Stimulated activated CD8-positive, alpha-beta memory T cell treated with anti-CD3 and anti-CD28 coated beads, Interleukin-12 subunit alpha, Interleukin-12 subunit beta, amount 100 ng/mL, for 1 hour (primary cell): ENCODE data around the gene TNIP2.
"Not testable (repeated sequence)": the region's sequence is repeated elsewhere in the genome, so short reads cannot be mapped to it uniquely, and the experiment has no call there.

ENCODE experiments used
- DNase-seq: peaks from one replicate; pipeline ENCODE4 v3.0.0-alpha.2; 2020; ENCODE audit warnings: low read depth

Gene TNIP2

DNA sequence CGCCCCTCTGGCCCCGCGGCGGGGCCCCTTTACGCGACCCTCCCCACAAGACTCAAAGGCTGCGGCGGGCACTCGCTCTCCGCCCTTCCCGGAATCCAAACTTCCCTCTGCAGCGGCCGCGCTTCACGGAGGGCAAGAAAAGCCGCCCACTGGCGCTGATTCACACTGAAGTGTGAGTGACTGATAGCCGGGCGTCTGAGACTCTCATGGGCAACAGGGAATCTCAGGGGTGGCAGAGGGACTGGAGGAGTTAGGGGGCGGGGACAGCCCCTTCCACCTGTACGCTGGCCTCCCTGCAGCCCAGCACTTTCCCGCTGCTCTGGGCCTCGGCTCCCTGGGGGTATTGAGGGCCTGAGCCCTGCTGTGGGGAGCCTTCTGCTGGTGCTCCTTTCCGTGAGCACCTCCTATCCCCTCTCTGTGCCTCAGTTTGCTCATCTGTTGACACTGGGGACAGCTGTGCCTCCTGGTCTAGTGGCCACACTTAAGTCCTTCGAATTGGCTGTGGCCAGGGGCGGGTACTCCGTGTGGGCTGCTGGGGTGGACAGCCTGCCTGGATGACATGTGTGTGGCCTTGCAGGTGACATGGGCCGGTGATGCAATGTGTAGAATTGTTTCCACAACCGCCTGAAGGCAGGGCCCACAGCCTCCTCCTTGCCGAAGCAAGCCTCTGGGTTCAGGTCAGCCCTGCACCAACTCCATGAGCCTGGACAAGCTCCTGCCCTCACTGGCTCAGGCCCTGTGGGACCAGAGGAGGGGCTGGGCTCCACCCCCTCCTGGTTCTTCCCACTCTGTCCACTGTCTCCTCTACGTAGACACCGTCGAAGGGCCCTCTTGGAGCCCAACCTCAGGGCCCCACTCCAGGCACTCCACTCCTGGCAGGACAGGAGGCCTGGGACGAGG is 37.7 kb upstream of the TNIP2 start:
- DNase-seq: no peak

DNA sequence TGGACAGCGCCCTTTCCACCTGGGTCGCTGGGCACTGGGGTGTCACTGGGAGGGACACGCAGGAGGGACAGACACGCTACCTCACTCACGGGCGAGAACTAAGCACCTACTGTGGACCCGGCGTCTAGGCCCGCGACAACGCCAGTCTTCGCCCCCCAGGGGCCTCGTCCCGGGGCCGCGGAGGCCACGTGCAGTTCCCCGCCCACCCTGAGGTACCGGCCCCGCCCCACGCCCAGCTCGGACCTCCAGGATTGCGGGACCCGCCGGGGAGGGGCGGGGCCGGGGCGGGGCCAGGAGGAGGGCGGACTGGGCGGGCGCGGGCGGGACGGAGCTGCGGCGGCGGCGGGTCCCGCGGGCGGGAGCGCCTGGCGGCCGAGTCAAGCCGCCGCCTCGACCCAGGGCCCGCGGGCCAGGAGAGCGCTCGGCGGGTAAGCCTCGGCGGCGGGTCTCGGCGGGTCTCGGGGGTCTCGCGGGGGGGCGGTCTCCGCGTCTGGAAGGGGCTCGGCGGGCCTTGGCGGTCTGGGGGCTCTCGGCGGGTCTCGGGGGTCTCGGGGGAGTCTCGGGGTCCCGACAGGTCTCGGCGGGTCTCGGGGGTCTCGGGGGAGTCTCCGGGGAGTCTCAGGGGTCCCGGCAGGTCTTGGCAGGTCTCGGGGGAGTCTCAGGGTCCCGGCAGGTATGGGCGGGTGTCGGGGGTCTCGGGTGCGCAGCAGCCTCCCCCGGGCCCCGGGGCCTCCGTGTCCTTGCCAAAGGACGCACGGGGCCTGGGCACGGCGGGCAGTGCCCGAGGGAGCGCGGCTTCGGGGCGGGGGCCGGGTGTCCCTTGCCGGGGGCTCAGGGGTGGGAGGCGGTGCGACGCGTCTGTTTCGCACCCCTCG is 36.8 kb upstream of the TNIP2 start, which contains the start of gene SH3BP2:
SH3BP2 (plus strand) TSS at position 375 of the 875 bp plus-strand sequence. CDS start 27,533 bp downstream, outside the sequence.
- no peak for DNase-seq

DNA sequence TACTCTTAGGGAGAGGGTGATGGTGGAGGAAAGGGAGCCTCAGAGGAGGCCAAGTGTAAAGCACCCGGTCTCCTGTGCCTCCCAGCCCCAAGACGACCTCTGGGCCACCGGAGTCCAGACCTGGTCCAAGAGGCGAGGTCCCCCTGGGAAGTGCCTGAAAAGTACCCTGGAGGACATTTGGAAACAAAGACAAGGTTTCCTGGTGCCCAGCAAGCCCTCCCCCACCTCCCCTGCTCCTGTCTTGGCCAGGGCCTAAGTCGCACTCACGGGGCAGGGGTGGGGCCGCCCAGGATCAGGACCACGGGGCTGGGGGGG is 36.2 kb upstream of the TNIP2 start:
- DNase-seq: no peak

DNA sequence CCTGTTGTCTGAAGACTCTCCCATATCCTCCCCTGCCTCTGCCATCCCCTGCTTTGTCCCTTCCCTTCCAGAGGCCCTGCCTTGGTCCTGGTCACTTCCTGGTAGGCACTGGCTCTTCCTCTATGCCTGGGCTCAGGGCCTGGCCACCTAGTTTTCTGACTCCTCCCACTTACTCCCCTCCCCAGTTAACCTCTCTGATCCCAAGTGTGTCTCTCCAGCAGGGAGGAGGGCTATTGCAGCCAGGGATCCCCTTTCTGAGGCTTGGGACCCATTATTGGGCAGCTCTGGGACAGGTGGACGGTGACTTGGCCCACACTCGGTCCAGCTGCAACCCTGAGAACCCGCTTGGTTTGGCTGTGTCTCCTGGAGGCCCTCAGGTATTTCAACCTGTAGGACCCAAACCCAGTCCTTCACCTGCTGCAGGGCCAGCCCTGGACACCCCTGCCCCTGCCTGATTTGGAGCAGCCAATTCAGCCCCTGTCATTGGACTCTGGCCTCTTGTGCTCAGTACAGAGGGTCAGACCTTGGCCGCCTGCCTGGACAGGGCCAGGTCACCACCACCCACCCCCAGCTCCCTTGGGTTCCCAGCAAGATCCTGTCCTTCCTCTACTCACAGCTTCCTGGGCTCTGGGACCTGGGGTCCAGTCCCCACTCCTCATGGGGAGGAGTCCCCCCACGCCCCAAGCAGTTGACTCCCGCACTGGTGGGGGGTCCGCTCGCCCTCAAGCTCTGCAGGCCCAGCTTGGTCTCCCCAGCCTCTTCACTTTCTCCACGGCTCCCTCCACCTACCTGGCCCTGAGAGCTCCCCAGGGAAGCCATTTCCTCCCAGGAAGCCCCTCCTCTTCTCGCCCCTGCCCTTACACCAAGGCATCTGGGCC is 35.6 kb upstream of the TNIP2 start:
- no peak for DNase-seq

DNA sequence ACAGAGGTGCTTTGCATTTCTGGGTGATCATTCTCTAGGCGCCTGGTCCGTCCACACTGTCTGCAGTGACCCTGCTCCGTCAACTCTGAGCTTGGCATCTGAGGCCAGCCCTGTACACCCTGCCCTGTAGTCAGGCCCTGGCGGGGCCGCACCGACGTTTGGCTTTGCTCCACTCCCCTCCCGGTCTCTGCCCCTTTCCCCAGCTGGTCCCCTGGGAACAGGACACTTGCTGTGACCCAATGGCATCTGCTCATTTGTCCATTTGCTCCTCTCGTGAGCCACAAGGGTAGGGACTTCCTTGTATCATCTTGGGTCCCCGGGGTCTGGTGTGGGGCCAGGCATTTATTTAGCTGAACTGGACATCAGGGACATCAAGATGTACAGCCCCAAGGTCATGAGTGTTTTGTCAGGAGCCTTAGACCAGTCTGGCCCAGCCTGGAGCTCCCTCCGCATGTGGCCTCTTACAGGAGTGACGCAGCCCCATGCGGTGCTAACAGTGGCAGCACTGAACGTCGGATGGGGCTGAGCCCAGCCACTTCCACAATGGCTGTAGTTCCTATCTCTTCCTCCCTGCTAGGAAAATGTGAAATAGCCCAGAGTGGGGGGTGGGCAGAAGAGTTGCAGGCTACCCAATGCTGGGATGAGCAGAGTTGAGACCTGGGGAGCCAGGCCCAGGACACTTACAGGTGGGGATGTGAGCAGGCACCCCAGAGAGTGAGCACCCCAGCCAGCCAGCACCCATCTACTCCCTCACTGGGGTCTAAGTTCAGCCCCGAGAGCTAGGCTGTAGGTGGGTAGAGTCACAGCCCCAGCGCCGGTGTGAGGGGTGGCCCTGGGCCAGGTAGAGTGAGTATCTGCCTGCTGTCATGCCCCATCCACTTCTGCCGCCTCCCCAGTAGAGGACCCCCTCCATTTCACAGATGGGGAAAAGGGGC is 34.7 kb upstream of the TNIP2 start:
- DNase-seq: no peak

DNA sequence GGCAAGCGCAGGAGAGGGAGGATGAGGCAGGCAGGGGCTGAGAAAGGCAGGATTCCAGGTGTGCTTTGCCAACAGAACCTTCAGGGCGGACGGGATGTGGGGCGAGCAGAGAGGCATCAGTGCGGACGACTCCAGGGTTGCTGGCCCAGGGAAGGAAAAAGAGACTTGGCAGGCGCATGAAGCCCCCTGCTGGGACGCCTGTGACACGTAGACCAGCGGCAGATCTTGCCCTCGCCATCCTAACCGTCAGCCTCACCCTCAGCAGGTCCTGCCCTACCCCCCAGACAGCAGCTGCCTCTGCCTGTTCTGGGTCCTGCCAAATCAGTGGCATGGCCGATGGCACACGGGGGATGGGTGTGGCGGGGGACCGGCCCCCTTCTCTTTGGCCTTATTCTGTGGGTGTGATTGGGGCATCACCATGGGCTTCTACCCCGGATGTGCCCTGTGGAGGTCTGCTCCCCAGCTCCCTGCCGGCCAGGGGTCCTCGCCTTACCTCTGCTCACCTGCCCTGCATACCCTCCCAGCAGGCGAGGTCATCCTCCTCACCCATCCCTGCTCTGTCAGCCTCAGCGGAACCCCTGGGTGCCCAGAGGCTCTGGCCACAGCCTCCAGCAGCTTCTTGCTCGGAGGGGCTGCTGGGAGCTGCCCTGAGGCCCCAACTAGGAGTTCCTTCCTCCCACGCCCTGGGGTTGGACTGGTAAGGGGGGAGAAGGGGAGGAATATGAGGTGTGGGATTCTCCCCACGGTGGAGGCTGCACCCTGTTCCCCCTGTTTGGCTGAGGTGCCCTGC is 33.9 kb upstream of the TNIP2 start:
- no peak for DNase-seq

DNA sequence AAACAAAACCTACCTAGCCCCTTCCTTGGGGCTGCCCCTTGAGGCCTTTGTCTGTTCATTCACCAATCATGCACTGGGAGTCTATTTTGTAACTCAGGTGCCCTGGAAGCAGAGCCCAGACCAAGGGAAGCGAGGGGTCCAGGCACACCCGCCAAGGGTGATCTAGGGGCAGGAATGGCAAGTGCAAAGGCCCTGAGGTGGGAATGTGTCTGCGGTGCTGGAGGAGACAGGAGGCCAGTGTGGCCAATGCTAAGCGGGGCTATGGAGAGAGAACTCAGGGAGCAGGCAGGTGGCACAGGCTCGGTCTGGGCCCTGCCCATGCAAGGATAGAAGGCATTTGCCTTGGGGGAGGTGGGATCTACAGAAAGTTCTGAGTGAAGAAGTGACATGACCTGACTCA is 33.2 kb upstream of the TNIP2 start:
- no peak for DNase-seq

DNA sequence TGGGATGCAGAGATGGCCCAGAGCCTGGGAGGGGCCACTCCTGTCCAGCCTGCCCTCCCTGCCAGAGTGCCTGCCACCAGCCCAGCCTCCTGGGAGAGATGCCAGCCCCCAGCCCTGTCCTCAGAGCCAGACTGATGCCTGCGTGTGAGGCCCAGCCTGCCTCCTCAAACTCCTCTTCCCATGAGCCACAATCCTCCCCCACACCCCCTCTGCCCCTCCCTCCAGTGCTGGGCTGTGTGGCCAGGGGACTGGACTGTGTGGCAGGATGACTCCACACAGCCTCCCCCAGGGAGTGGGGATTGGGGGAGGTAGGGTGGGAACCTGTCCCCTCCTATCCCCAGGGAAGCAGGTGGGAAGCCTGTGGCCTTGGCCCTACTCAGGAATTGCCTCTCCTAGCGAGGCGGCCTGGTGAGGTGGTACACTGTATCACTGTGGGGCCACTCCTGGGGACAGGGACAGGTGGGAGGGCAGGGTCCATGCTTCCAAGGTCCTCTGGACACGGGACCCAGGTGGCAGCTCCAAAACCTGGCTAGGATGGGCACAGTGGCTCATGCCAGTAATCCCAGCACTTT is 32.5 kb upstream of the TNIP2 start:
- no peak for DNase-seq

DNA sequence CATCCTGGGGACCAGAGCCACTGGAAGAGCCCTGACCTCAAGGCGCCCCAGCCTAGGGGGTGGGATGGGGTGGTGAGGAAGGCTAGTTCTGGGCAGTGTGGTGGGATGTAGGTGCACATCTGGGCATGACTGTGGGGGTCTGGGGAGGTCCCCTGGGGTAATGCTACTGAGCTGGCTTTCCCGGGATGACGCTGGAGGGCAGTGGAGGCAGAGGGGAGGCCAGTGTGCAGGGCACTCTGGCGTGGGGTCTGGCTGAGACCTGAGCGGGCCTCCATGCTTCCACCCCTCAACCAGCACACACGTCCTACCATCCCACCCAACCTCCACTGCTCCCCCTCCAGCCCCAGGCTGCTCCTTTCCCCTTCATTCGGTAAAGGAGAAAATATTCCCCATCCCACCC is 32.0 kb upstream of the TNIP2 start:
- DNase-seq: no peak

DNA sequence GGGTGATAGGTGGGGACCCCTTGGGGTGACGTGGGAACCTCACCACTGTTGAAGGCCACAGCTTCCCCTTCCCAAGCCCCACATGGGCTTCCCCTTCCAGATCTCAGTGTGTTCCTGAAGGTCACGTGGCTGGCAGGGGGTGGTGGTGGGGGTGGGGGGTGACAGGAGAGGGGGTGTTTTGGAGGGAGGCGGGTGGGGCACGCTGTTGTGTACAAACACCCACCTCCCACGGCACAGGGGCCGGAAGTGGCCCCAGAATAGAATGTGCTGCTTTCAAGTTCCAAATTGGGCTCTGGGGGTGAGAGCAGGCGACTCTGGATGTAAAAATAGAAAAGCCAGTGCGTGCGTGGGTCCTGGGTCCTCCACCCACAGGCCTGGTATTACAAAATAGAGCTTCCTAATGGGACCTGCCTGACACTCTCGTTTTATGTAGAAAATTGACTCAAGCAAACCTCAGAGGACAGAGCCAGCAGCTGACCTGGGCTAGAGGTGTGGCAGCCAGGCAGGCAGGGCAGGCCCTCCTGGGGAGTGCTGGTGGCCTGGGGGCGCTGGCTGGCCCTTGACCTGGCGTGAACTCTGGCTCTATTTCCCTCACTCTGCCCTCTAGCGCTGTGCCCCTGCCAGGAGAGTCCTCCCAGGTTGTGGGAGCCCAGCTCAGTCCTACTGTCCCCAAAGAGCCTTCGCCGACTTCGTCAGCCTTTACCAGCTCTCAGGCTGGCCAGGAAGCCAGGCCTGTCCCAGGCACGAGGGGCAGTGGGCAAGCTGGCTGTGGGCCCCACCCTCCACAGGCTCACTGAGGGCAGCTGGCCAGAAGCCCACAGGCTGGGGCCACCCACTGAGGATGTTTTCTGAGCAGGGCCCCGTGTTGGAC is 31.3 kb upstream of the TNIP2 start:
- DNase-seq: no peak

DNA sequence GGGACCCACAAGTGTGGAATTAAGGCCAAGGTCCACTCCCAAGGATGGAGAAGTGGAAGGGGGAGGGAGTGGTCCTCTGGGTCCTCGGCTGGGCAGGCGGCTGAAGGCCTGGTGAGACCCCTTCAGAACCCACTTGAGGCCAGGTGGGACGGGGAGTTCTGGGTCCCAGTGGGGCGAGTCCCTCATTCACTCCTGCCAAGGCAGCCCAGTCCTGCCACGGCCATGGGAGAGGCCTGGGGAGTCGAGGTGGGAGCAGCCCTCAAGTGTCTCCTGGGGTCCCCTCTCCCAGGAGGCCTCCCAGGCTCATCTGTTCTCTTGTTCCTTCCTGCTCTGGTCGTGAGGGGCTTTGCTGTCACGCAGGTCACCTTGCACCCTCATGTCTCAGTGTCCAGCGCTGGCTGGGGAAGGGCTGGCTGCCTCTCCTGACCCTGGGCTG is 30.7 kb upstream of the TNIP2 start:
- DNase-seq: no peak

DNA sequence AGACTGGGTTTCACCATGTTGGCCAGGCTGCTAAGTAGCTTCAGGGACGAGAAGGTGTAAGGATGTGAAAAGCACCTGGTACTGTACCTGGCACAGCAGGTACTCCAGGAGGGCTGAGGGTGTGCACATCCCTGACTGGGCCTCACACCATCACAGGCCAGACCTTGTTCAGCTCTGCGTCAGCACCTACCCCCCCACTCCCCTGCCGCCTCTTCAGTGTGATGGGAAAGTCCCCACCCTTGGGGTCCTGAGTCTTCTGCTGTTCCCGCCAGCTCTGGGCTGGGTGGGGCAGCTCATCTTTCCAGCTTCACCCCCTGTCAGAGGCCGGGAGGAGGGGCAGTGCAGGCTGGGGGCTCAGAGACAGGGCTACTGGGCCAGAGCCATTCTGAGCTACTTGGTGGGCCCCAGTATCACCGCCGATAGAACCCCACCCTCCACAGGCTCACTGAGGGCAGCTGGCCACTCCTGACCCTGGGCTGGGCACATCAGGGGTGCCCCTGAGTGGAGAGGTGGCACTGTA is 30.1 kb upstream of the TNIP2 start:
- no peak for DNase-seq

DNA sequence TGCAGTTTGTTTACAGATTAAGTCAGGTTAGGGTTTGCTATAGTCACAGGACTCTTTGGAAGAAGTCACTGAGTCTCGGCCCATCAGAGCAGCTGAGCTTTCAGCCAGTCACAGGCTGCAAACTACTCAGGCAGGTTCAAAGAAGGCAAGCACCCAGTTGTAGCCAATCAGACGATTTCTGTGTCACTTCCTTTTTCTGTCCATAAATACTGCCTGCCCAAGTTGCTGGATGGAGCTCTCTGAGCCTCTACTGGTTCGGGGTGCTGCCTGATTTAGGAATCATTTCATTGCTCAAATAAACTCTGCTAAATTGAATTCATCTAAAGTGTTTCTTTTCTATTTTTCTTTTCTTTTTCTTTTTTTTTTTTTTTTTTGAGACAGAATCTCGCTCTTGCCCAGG is 29.5 kb upstream of the TNIP2 start:
- DNase-seq: no peak

DNA sequence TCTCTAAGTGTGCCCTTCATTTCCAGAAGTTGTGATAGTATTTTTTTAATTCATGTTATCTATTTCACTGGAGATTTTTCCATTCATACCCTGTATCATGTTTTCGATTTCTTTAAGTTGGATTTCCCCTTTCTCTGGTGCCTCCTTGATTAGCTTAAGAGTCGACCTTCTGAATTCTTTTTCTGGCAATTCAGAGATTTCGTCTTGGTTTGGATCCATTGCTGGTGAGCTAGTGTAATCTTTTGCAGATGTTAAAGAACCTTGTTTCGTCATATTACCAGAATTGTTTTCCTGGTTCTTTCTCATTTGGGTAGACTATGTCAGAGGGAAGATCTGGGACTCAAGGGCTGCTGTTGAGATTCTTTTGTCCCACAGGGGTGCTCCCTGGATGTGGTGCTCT is 27.7 kb upstream of the TNIP2 start:
- DNase-seq: no peak

DNA sequence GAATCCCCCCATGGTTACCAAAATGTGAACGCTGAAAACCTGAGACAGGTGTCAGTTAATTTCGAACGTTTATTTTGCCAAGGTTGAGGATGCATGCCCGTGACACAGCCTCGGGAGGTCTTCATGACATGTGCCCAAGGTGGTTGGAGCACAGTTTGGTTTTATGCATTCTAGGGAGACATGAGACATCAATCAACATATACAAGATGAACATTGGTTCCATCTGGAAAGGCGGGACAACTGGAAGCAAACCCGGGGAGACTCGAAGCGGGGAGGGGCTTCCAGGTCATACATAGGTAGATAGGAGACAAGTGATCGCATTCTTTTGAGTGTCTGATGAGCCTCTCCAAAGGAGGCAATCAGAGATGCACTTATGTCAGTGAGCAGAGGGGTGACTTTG is 25.8 kb upstream of the TNIP2 start:
- no peak for DNase-seq

DNA sequence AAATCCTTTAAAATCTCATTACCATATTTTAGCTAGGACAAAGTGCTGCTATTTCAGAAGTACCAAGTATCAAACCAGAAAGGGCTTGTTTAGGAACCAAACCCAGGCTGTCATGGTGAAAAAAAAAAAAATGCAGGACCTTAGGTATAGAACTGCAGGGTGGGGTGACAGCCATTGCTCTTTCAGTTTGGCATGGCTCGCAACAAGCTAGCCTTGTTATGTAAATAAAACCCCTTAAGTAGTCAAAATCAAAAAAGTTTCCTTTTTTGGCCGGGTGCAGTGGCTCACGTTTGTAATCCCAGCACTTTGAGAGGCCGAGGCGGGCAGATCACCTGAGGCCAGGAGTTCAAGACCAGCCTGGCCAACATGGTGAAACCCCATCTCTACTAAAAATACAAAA is 24.5 kb upstream of the TNIP2 start:
- DNase-seq: not testable (repeated sequence)

DNA sequence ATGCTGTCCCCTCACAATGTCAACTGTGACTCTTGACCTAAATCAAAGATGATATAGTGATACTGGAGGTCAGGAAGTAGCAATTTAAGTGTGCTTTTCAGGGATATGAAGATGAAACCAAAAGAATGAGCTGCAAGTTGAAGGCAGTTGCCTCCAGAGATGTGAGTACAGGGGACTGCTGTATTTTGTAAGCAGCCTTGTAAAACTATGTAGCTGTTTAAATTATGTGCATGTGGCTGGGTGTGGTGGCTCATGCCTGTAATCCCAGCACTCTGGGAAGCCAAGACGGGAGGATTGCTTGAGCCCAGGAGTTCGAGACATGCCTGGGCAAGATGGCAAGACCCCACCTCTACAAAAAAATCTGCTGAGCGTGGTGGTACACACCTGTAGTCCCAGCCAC is 15.1 kb upstream of the TNIP2 start:
- DNase-seq: no peak

DNA sequence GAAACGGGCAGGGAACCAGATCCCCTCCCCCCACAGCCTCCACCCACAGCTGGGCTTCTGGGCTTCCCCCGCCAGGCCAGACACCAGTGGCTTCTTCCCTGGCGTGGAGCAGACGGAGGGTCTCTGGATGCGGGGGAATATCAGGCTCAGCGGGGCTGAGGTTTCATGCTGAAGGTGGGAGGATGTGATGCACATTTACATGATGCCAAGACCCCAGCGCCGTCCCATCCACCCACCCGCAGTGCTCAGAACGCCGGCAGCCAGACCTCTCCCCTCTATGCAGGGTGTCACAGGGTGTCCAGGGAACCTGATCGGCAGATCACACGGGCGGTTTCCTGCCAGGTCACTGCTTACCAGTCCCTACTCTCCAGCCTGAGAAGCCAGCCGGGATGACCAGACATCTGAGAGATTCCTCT is 12.8 kb upstream of the TNIP2 start:
- DNase-seq: no peak

DNA sequence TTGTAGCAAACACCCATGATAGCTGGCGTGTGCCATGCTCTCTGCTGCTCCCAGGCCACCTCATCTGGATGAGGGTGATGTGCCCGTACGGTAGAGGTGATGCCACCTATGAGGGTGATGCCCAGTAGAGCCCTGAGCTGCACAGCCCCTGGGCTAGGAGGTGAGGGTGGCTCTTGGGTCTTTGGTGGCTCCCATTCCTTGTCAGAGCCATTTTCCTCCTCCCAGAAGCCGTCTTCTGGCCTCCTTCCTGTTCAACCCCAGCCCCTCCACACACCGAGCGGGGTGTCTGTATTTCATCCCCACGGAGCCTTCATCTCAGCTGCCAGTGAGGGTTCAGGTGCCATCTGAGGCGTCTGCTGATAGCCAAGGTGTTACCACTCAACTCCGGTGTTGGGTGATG is 12.0 kb upstream of the TNIP2 start:
- DNase-seq: no peak
